Endothelial cell of umbilical vein (primary cell): ENCODE data around the gene ABCA2. TPM values are rescaled to one million over a fixed set of nuclear protein-coding genes. Genes with fewer than 3 reads are reported as not detected.

Experiments
- BruUV-seq: library from RNA; stranded (reverse); fragments of 400-500 nt; replicated peaks from 2 replicates; lab custom pipeline; 2021; lab: Mats Ljungman, UMichigan
- CTCF ChIA-PET: fragments of 300-600, 350-600 bp; sonication (Branson Sonifier 250); formaldehyde crosslinking; loops from one replicate; lab custom pipeline; 2021; ENCODE audit warnings: antibody characterized with exemption, inconsistent platforms; lab: Charles Lee
- POLR2A ChIA-PET: fragments of 300-600, 350-600 bp; sonication (Branson Sonifier 250); formaldehyde crosslinking; loops from one replicate; lab custom pipeline; 2021; ENCODE audit warnings: antibody characterized with exemption, inconsistent platforms; lab: Charles Lee
- DNase-seq: peaks from one replicate; pipeline ENCODE4 v3.0.0-alpha.2; 2011; ENCODE audit warnings: low read depth, low spot score
- FAIRE-seq: peaks from 2 replicates; lab custom pipeline; 2011; peaks lifted over from hg19 to GRCh38; lab: Jason Lieb, UNC
- H2AFZ ChIP-seq: 2 replicates; pipeline ENCODE4 v1.6.0; 2012; ENCODE audit warnings: low read depth, low read length, control low read depth, inconsistent platforms
- H3K27ac ChIP-seq: 2 replicates; pipeline ENCODE4 v1.5.1; 2011; ENCODE audit warnings: low read depth, mild to moderate bottlenecking, control low read depth, low read length, moderate library complexity; ENCODE audit not compliant: insufficient read depth
- H3K27me3 ChIP-seq, 2 experiments: 2 replicates each; pipeline versions ENCODE4 v1.6.0 to v1.6.1; 2011; ENCODE audit warnings: low read length in 2 of 2, mixed read lengths in 1 of 2; ENCODE audit not compliant: control insufficient read depth in 2 of 2, insufficient read depth in 2 of 2
- H3K36me3 ChIP-seq, 2 experiments: 2 replicates in 1 of 2; 3 replicates in 1 of 2; pipeline ENCODE4 v1.5.1; 2011; ENCODE audit warnings: low read length in 2 of 2, mild to moderate bottlenecking in 1 of 2, moderate library complexity in 1 of 2; ENCODE audit not compliant: control insufficient read depth in 2 of 2, insufficient read depth in 2 of 2; ENCODE audit errors: extremely low read depth in 1 of 2
- H3K4me1 ChIP-seq: 3 replicates; pipeline ENCODE4 v1.5.1; 2011; ENCODE audit warnings: mild to moderate bottlenecking, low read length; ENCODE audit not compliant: control insufficient read depth, insufficient read depth; ENCODE audit errors: extremely low read depth
- H3K4me2 ChIP-seq: 2 replicates; pipeline ENCODE4 v1.6.1; 2011; ENCODE audit warnings: low read length, control low read depth, mixed read lengths; ENCODE audit not compliant: insufficient read depth
- H3K4me3 ChIP-seq, 3 experiments: fragments of 200-600 bp in 1 of 3; sonication (generic), shearing (Covaris generic) in 1 of 3; replicated peaks in 1 of 3; 2 replicates each; pipeline ENCODE4 v1.5.1; 2011 to 2016; ENCODE audit warnings: control low read depth in 3 of 3, low read length in 3 of 3, mild to moderate bottlenecking in 2 of 3, inconsistent platforms in 1 of 3, low read depth in 1 of 3, moderate library complexity in 1 of 3; ENCODE audit not compliant: insufficient read depth in 1 of 3
- H3K79me2 ChIP-seq: 2 replicates; pipeline ENCODE4 v1.6.0; 2012; ENCODE audit warnings: low read length, inconsistent platforms; ENCODE audit not compliant: control insufficient read depth, insufficient read depth
- H3K9ac ChIP-seq: replicated peaks from 2 replicates; pipeline ENCODE3; 2011; ENCODE audit warnings: low read length, control low read depth; ENCODE audit not compliant: insufficient read depth; ENCODE audit errors: extremely low read depth
- H3K9me1 ChIP-seq: replicated peaks from 3 replicates; pipeline ENCODE4 v1.6.0; 2011; ENCODE audit warnings: mild to moderate bottlenecking, low read length; ENCODE audit not compliant: control insufficient read depth, insufficient read depth; ENCODE audit errors: extremely low read depth
- H3K9me3 ChIP-seq: replicated peaks from 2 replicates; pipeline ENCODE4 v1.5.1; 2012; ENCODE audit warnings: low read length, inconsistent platforms; ENCODE audit not compliant: control insufficient read depth, insufficient read depth
- H4K20me1 ChIP-seq: replicated peaks from 2 replicates; pipeline ENCODE3; 2011; ENCODE audit warnings: mild to moderate bottlenecking, low read length; ENCODE audit not compliant: control insufficient read depth, insufficient read depth; ENCODE audit errors: extremely low read depth
- EZH2 ChIP-seq: IDR thresholded peaks from 2 replicates; pipeline ENCODE4 v1.6.1; 2012; ENCODE audit warnings: borderline replicate concordance, low read depth, mild to moderate bottlenecking, moderate library complexity, low read length, inconsistent platforms; ENCODE audit not compliant: severe bottlenecking
- FOS ChIP-seq: IDR thresholded peaks from 2 replicates; pipeline ENCODE4 v1.6.1; 2011; ENCODE audit warnings: mild to moderate bottlenecking, low read length, moderate library complexity, borderline replicate concordance; ENCODE audit not compliant: insufficient read depth
- GATA2 ChIP-seq: IDR thresholded peaks from 2 replicates; pipeline ENCODE4 v1.7.0; 2011; ENCODE audit warnings: low read depth, mild to moderate bottlenecking, moderate library complexity, mixed read lengths, low read length; ENCODE audit not compliant: insufficient read length, insufficient read depth
- JUN ChIP-seq: IDR thresholded peaks from 2 replicates; pipeline ENCODE4 v1.6.1; 2011; ENCODE audit warnings: borderline replicate concordance, low read depth; ENCODE audit not compliant: insufficient read length, insufficient read depth
- MAX ChIP-seq: IDR thresholded peaks from 2 replicates; pipeline ENCODE4 v1.6.1; 2011; ENCODE audit not compliant: insufficient read depth, insufficient read length
- MYC ChIP-seq: IDR thresholded peaks from one replicate; pipeline ENCODE4 v1.6.1; 2011; ENCODE audit warnings: mild to moderate bottlenecking, low read depth, low read length
- POLR2A ChIP-seq: IDR thresholded peaks from 2 replicates; pipeline ENCODE4 v1.6.1; 2012; ENCODE audit warnings: low read depth, mild to moderate bottlenecking, control low read depth, low read length
- POLR2AphosphoS5 ChIP-seq: IDR thresholded peaks from 2 replicates; pipeline ENCODE4 v1.6.1; 2012; ENCODE audit warnings: low read depth, mild to moderate bottlenecking, control low read depth, low read length, moderate library complexity; ENCODE audit not compliant: insufficient read depth
- dilution Hi-C: fragments of 300-500 bp; cut with MboI; formaldehyde crosslinking; loops from one replicate; pipeline ENCODE4 v1.15.0; 2019; ENCODE audit warnings: low sequenced_read_pairs; ENCODE audit not compliant: extremely low pct_ligation_motif_present
- intact Hi-C: fragments of 100-400 bp; cut with micrococcal nuclease; formaldehyde crosslinking; loops from one replicate; pipeline ENCODE4 v1.10.0; 2022
- polyA plus RNA-seq, 4 experiments: library from polyadenylated mRNA; depleted of rRNA in 3 of 4; stranded (reverse) in 3 of 4; unstranded in 1 of 4; fragments of >200 nt; gene quantifications; 2 replicates each; pipeline versions ENCODE4 v1.2.1 to v1.2.3, GENCODE V29; 2011 to 2012; ENCODE audit warnings: missing spikeins in 1 of 4
- total RNA-seq: library from RNA; stranded (reverse); gene quantifications from 2 replicates; pipeline ENCODE4 v1.2.3, GENCODE V29; 2021

Gene ABCA2
- total and polyA plus RNA-seq, 2 donors (not counting 3 experiments of a cell fraction or from before 2014, with no cell fraction given), result 20.0 to 29.1 TPM

GRCh38 chr9:137068539-137069507 is 40.8 kb upstream of the ABCA2 start:
- peak overlapping the region; percentile 69 for H3K4me2 ChIP-seq
- no peaks in the 10 kb centered on the region for H4K20me1 ChIP-seq
- peak overlapping the region in 1 of 3 experiments; percentile 49 for H3K4me3 ChIP-seq
- no peaks in the 10 kb centered on the region for H3K9me3 ChIP-seq
- H3K9ac ChIP-seq, result no peak overlapping the region
- TF ChIP-seq POLR2A (no peak), MYC (no peak), POLR2AphosphoS5 (no peak), JUN (no peak), GATA2 (no peak), FOS (no peak), EZH2 (no peak), MAX (no peak)
- no peak overlapping the region for H2AFZ ChIP-seq
- no peaks in the 10 kb centered on the region for H3K36me3 ChIP-seq
- dilution Hi-C loops (no loop called here), intact Hi-C loops (no loop called here)
- no peak for DNase-seq
- H3K9me1 ChIP-seq, result no peaks in the 10 kb centered on the region
- H3K27ac ChIP-seq, result no peak overlapping the region
- H3K4me1 ChIP-seq, result peaks cover 11% of the 10 kb centered on the region
- POLR2A ChIA-PET, result no interaction called here
- H3K27me3 ChIP-seq, result no peaks in the 10 kb centered on the region
- FAIRE-seq, result no peak
- H3K79me2 ChIP-seq, result peaks cover 9% of the 10 kb centered on the region
- BruUV-seq, result no TSS peak
- CTCF ChIA-PET, result interaction anchor here (1.0 to 8.0 kb wide), 11 partner anchors 8 to 289 kb away, joined by 3 to 152 read pairs (median 4); partner anchors contain the start of genes ABCA2, MAN1B1, NPDC1 and RNF224
